Retinal pigment epithelial cell (primary cell): ENCODE measurements around the gene PDS5B.
"Not testable (repeated sequence)": the region's sequence is repeated elsewhere in the genome, so short reads cannot be mapped to it uniquely, and the experiment has no call there.

Source experiments
- DNase-seq: peaks from one replicate; pipeline ENCODE4 v3.0.0-alpha.2; 2010; ENCODE audit warnings: low read depth
- H3K4me3 ChIP-seq: 2 replicates; pipeline ENCODE4 v1.5.1; 2011; ENCODE audit warnings: mild to moderate bottlenecking, low read length, control low read depth, moderate library complexity
- TF ChIP-seq, protein P1 (sequence below): conservative IDR thresholded peaks from 2 replicates; pipeline ENCODE4 v1.5.1; 2011; ENCODE audit warnings: low read depth, low read length, control low read depth, inconsistent platforms

PDS5B gene

DNA sequence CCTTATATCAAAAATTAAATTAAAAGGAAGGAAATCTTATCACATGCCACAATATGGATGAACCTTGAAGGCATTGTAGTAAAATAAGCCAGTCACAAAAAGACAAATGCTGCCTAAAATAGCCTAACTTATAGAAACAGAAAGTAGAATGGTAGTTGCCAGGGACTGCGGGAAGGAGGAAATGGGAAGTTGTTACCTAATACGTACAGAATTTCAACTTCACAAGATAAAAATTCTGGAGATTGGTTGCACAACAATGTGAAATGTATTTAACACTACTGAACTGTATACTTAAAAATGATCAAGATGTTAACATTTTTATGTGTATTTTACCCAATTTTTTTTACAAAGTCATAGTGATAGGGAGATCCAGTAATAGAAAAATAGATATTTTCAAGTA is 37.4 kb upstream of the PDS5B start:
- TF ChIP-seq, protein P1, sequence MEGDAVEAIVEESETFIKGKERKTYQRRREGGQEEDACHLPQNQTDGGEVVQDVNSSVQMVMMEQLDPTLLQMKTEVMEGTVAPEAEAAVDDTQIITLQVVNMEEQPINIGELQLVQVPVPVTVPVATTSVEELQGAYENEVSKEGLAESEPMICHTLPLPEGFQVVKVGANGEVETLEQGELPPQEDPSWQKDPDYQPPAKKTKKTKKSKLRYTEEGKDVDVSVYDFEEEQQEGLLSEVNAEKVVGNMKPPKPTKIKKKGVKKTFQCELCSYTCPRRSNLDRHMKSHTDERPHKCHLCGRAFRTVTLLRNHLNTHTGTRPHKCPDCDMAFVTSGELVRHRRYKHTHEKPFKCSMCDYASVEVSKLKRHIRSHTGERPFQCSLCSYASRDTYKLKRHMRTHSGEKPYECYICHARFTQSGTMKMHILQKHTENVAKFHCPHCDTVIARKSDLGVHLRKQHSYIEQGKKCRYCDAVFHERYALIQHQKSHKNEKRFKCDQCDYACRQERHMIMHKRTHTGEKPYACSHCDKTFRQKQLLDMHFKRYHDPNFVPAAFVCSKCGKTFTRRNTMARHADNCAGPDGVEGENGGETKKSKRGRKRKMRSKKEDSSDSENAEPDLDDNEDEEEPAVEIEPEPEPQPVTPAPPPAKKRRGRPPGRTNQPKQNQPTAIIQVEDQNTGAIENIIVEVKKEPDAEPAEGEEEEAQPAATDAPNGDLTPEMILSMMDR: no peak
- no peak overlapping the region for H3K4me3 ChIP-seq
- no peak for DNase-seq

DNA sequence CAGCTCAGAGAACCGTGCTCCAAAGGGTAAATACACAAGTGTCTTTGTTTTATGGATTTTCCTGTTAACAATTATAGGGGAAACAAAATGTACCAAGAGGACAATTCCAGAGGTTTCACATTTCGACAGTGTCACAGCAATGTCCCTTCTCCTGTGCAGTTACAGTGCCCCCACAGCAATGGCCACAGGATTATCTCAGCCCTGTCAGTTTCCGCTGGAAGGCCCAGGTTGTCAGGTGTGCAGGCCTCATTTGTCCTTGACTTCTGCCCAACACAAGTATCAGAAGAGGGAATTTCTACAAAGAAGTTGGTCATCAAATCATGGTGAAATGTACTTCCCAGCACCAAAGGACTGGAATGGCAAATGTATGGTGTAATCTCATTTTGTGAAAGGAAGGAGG is 36.5 kb upstream of the PDS5B start:
- H3K4me3 ChIP-seq: no peak overlapping the region
- TF ChIP-seq, protein P1: no peak
- no peak for DNase-seq

DNA sequence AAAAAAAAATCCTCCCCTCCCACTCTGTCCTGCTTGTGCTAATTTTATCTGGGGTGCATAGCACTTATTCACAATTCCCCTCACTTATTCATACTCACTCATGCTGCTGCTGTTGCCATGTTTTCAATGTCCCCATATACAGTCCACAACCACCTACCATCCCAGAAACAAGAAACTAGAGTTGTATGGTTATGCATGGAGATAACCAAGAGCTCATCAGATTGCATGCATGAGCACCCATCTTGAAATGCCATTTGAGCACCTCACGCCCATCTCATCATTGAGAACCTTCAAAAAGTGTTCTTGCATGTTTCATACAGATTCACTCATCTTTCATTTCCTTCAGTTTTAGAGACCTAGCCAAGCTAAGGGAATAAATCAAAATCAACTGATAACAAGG is 32.5 kb upstream of the PDS5B start:
- DNase-seq: no peak
- TF ChIP-seq, protein P1: no peak
- H3K4me3 ChIP-seq: no peak overlapping the region

DNA sequence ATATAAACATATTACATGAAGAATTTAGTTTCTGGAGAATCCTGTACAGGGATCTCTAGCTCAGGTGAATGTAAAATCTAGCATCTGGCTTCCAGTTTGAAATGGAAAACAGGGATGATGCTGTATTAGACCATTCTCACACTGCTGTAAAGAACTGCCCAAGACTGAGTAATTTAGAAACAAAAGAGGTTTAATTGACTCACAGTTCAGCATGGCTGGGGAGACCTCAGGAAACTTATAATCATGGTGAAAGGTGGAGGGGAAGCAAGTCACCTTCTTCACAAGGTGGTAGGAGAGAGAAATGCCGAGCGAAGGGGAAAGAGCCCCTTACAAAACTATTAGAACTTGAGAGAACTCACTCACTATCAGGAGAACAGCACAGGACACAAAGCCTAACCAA is 30.6 kb upstream of the PDS5B start:
- TF ChIP-seq, protein P1: no peak
- DNase-seq: no peak
- H3K4me3 ChIP-seq: no peak overlapping the region

DNA sequence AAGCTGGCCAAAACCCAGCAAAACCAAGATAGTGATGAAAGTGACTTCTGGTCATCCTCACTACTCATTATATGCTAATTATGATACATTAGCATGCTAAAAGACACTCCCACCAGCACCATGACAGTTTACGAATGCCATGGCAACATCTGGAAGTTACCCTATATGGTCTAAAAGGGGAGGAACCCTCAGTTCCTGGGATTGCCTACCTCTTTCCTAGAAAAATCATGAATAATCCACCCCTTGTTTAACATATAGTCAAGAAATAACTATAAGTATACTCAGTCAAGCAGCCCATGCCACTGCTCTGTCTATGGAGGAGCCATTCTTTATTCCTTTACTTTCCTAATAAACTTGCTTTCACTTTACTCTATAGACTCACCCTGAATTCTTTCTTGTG is 25.4 kb upstream of the PDS5B start:
- not testable (repeated sequence) for DNase-seq, H3K4me3 ChIP-seq

DNA sequence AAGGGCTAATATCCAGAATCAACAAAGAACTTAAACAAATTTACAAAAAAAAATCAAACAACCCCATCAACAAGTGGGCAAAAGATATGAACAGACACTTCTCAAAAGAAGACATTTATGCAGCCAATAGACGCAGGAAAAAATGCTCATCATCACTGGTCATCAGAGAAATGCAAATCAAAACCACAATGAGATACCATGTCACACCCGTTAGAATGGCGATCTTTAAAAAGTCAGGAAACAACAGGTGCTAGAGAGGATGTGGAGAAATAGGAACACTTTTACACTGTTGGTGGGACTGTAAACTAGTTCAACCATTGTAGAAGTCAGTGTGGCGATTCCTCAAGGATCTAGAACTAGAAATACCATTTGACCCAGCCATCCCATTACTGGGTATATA is 10.6 kb upstream of the PDS5B start:
- DNase-seq, H3K4me3 ChIP-seq: not testable (repeated sequence)

DNA sequence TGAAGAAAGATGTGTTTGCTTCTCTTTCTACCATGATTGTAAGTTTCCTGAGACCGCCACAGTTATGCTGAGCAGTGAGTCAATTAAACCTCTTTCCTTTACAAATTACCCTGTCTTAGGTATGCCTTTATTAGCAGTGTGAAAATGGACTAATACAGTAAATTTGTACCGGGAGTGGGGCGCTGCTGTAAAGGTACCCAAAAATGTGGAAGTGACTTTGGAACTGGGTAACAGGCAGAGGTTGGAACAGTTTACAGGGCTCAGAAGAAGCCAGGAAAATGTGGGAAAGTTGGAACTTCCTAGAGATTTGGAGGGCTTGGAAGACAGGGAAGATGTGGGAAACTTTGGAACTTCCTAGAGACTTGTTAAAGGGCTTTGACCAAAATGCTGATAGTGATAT is 9.2 kb upstream of the PDS5B start:
- TF ChIP-seq, protein P1: no peak
- H3K4me3 ChIP-seq: no peak overlapping the region
- DNase-seq: no peak

DNA sequence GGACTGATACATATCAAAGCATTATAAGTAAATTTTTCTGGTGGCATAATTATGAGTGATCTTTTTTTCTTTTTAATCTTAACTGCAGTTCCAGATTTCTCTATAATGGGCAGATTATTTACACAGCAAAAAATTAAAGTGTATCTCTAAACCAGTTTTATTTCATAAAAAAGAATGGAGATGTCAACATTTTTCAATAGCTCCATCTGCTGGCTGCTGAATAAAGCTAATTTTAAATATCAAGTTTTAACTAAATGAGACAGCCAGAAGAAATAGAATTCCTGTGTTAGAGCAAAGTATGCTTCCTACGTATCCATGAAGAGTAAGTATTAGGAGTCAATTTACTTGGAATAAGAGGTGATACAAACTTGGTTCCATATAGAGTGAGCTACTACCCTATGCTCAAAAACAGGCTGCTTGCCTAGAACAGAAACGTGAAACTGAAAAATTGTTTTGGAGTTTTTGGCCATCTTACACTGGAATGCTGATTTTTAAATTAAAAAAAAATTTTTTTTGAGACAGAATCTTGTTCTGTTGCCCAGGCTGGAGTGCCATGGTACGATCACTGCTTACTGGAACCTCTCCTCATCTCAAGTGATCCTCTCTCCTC is 5.0 kb upstream of the PDS5B start:
- no peak for DNase-seq
- TF ChIP-seq, protein P1: peak; percentile 59
- no peak overlapping the region for H3K4me3 ChIP-seq
